Lower lobe of right lung (tissue), 2 donors: ENCODE data around the gene WNK2. TPM values are rescaled to one million over a fixed set of nuclear protein-coding genes. Genes with fewer than 3 reads are reported as not detected.
"Not testable (repeated sequence)": the region's sequence is repeated elsewhere in the genome, so short reads cannot be mapped to it uniquely, and the experiment has no call there.

ENCODE experiments used
- ATAC-seq, 2 donors: fragments of 200-7000 bp; cut with Tn5 transposase; one replicate each; pipeline ENCODE4 v1.9.1; 2020 to 2022; ENCODE audit warnings: mild to moderate bottlenecking in 2 of 2, moderate library complexity in 2 of 2
- DNase-seq: peaks from one replicate; pipeline ENCODE4 v3.0.0-alpha.2; 2020
- H3K27ac ChIP-seq: fragments of 200-600 bp; one replicate; pipeline ENCODE4 v1.8.0; 2022
- H3K27me3 ChIP-seq: fragments of 200-600 bp; one replicate; pipeline ENCODE4 v1.8.0; 2022; ENCODE audit warnings: low read depth
- H3K36me3 ChIP-seq: fragments of 200-600 bp; one replicate; pipeline ENCODE4 v1.8.0; 2022; ENCODE audit warnings: mild to moderate bottlenecking
- H3K4me1 ChIP-seq: fragments of 200-600 bp; one replicate; pipeline ENCODE4 v1.8.0; 2022
- H3K4me3 ChIP-seq: fragments of 200-600 bp; one replicate; pipeline ENCODE4 v1.8.0; 2022; ENCODE audit warnings: mild to moderate bottlenecking
- H3K9me3 ChIP-seq: fragments of 200-600 bp; one replicate; pipeline ENCODE4 v1.8.0; 2022
- CTCF ChIP-seq: fragments of 200-600 bp; IDR thresholded peaks from one replicate; pipeline ENCODE4 v1.8.0; 2022; ENCODE audit warnings: antibody characterized with exemption, mild to moderate bottlenecking
- intact Hi-C: fragments of 100-400 bp; cut with DNase I; formaldehyde crosslinking; loops from one replicate; pipeline ENCODE4 v1.11.0; 2022
- total RNA-seq: library from RNA; stranded (reverse); fragmentation: NEBNext Ultra II Directional; extraction: Animal tissue kit (Norgen Biotek cat#: 25700); gene quantifications from one replicate; pipeline ENCODE4 v1.2.1, GENCODE V29; 2021
- donor health status: DM: no; HTN: yes; CAD: no; lungs with severe emphysema.

WNK2 gene
- total RNA-seq, 1 donor from 2014 or later = 7.7 TPM

GRCh38 chr9:93250185-93250584, 66.2 kb downstream of the WNK2 start:
- Histone ChIP-seq H3K4me3 (no peak overlapping the region), H3K27ac (no peak overlapping the region), H3K4me1 (no peaks in the 10 kb centered on the region), H3K9me3 (no peaks in the 10 kb centered on the region), H3K36me3 (no peaks in the 10 kb centered on the region), H3K27me3 (no peaks in the 10 kb centered on the region)
- no peak for TF ChIP-seq CTCF
- ATAC-seq = no peak
- intact Hi-C loops = no loop called here
- DNase-seq = peak; percentile 2

- H3K4me1 ChIP-seq, H3K9me3 ChIP-seq, H3K4me3 ChIP-seq, ATAC-seq, H3K36me3 ChIP-seq, H3K27me3 ChIP-seq, H3K27ac ChIP-seq, intact Hi-C loops: not testable (repeated sequence)
- peak; percentile 21 for DNase-seq
Observed at GRCh38 chr9:93251309-93251708, 67.4 kb downstream of the WNK2 start.

GRCh38 chr9:93252116-93252780, 68.3 kb downstream of the WNK2 start:
- no peak for ATAC-seq
- TF ChIP-seq CTCF = no peak
- Histone ChIP-seq H3K36me3 (no peaks in the 10 kb centered on the region), H3K4me1 (no peaks in the 10 kb centered on the region), H3K9me3 (no peaks in the 10 kb centered on the region), H3K4me3 (no peak overlapping the region), H3K27me3 (no peaks in the 10 kb centered on the region), H3K27ac (no peak overlapping the region)
- intact Hi-C loops = no loop called here
- DNase-seq = peak; percentile 31

GRCh38 chr9:93252781-93253530, 69.0 kb downstream of the WNK2 start:
- H3K4me1 ChIP-seq = no peaks in the 10 kb centered on the region
- H3K27ac ChIP-seq = no peak overlapping the region
- no peak for TF ChIP-seq CTCF
- H3K36me3 ChIP-seq = no peaks in the 10 kb centered on the region
- DNase-seq (peak; percentile 42), ATAC-seq (no peak)
- no peaks in the 10 kb centered on the region for H3K9me3 ChIP-seq
- intact Hi-C loops = no loop called here
- no peaks in the 10 kb centered on the region for H3K27me3 ChIP-seq
- no peak overlapping the region for H3K4me3 ChIP-seq

DNA sequence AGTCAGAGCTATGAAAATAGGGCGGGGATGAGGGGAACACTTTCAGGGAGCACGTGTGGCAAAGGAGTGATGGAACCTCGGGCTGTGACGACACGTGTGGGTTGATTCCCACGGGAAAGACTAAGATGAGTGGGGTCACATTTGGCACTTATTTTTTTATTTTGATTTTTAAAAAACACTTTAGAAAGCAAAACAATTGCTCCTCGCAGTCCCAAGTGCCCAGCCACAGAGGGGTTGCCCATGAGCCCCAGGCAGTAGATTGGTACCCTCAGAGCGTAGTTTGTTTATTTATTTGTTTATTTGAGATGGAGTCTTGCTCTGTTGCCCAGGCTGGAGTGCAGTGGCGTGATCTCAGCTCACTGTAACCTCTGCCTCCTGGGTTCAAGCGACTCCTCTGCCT, 69.7 kb downstream of the WNK2 start:
- Histone ChIP-seq H3K27me3 (no peaks in the 10 kb centered on the region), H3K4me1 (no peaks in the 10 kb centered on the region), H3K27ac (no peak overlapping the region), H3K9me3 (no peaks in the 10 kb centered on the region), H3K4me3 (no peak overlapping the region), H3K36me3 (no peaks in the 10 kb centered on the region)
- TF ChIP-seq CTCF = no peak
- peak; percentile 12 for DNase-seq
- intact Hi-C loops = no loop called here
- ATAC-seq = no peak

DNA sequence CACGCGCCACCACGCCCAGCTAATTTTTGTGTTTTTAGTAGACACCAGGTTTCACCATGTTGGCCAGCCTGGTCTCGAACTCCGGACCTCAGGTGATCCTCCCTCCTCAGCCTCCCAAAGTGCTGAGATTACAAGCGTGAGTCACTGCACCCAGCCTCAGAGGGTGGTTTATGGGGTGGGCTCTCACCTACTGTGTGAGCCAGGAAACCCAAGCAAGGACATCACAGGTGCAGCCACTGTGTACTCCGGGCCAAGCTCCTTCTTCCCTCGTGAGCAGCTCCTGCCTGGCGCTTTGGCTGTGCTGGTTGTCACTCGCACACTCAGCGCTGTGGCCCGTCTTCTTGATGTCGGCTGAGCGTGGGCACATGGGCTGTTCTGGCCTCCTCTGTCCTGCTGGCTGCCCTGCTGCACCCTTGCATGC, 70.1 kb downstream of the WNK2 start:
- intact Hi-C loops = no loop called here

More for the DNA sequence above, 70.1 kb downstream of the WNK2 start:
- no peak for TF ChIP-seq CTCF
- H3K27me3 ChIP-seq = no peaks in the 10 kb centered on the region
- DNase-seq = peak; percentile 31
- no peak overlapping the region for H3K4me3 ChIP-seq
- ATAC-seq = no peak
- no peak overlapping the region for H3K27ac ChIP-seq
- H3K36me3 ChIP-seq = no peaks in the 10 kb centered on the region
- H3K9me3 ChIP-seq = no peaks in the 10 kb centered on the region
- no peaks in the 10 kb centered on the region for H3K4me1 ChIP-seq
